HepG2 (cell line): Measurements from ENCODE around the gene LRP5. TPM values are rescaled to one million over a fixed set of nuclear protein-coding genes. Genes with fewer than 3 reads are reported as not detected.

Experiments used
- ATAC-seq: fragments of 200-7000 bp; cut with Tn5 transposase; 3 replicates; pipeline ENCODE4 v1.9.1; 2020; ENCODE audit warnings: mild to moderate bottlenecking, moderate library complexity
- BruUV-seq: library from RNA; stranded (reverse); fragments of 400-500 nt; replicated peaks from 2 replicates; lab custom pipeline; 2021; lab: Mats Ljungman, UMichigan
- CTCF ChIA-PET: fragments of 300-600 bp; formaldehyde crosslinking; extraction: SDS; loops from one replicate; lab custom pipeline; 2021; ENCODE audit warnings: low total read pairs, inconsistent platforms, low intra/inter-chr PET ratio; lab: Yijun Ruan, JAX
- POLR2A ChIA-PET: fragments of 350-600 bp; sonication (Branson Sonifier 250); formaldehyde crosslinking; loops from one replicate; lab custom pipeline; 2020; ENCODE audit warnings: antibody characterized with exemption, inconsistent platforms; lab: Yijun Ruan, JAX
- DNase-seq: peaks from one replicate; pipeline ENCODE4 v3.0.0-alpha.2; 2015; ENCODE audit warnings: low spot score
- FAIRE-seq: peaks from 3 replicates; lab custom pipeline; 2011; peaks lifted over from hg19 to GRCh38; lab: Jason Lieb, UNC
- H2AFZ ChIP-seq: one replicate; pipeline ENCODE4 v1.6.1; 2011; ENCODE audit warnings: low read length, inconsistent platforms
- H3K27ac ChIP-seq: fragments of 300-600 bp; 3 replicates; pipeline ENCODE4 v1.8.0; 2011; ENCODE audit warnings: mixed run types, mild to moderate bottlenecking, mixed read lengths, low read length, inconsistent platforms; ENCODE audit not compliant: insufficient read depth; ENCODE audit errors: extremely low read length
- H3K27me3 ChIP-seq, 2 experiments: fragments of 200-600 bp in 1 of 2; 2 replicates in 1 of 2; 3 replicates in 1 of 2; pipeline versions ENCODE4 v1.6.0 to v1.8.0; 2011; ENCODE audit warnings: low read length in 2 of 2, mild to moderate bottlenecking in 2 of 2, moderate library complexity in 2 of 2, inconsistent platforms in 1 of 2; ENCODE audit not compliant: insufficient read depth in 2 of 2, control insufficient read depth in 1 of 2
- H3K36me3 ChIP-seq, 2 experiments: fragments of 200-600 bp in 1 of 2; replicated peaks in 1 of 2; 2 replicates in 1 of 2; 3 replicates in 1 of 2; pipeline versions ENCODE4 v1.5.1 to v1.8.0; 2011; ENCODE audit warnings: low read length in 2 of 2, inconsistent platforms in 1 of 2; ENCODE audit not compliant: insufficient read depth in 2 of 2, control insufficient read depth in 1 of 2
- H3K4me1 ChIP-seq: 2 replicates; pipeline ENCODE4 v1.5.1; 2012; ENCODE audit warnings: low read length, inconsistent platforms; ENCODE audit not compliant: insufficient read depth
- H3K4me2 ChIP-seq: 2 replicates; pipeline ENCODE4 v1.6.0; 2011; ENCODE audit warnings: low read depth, low read length, inconsistent platforms
- H3K4me3 ChIP-seq, 3 experiments: fragments of 200-600 bp in 1 of 3; sonication (generic), shearing (Covaris generic) in 1 of 3; replicated peaks in 1 of 3; 2 replicates each; pipeline ENCODE4 v1.5.1; 2011 to 2016; ENCODE audit warnings: low read length in 3 of 3, inconsistent platforms in 2 of 3, low read depth in 2 of 3, mild to moderate bottlenecking in 2 of 3, control low read depth in 1 of 3, mixed read lengths in 1 of 3; ENCODE audit not compliant: insufficient read depth in 1 of 3
- H3K79me2 ChIP-seq: one replicate; pipeline ENCODE4 v1.6.1; 2011; ENCODE audit warnings: low read length, inconsistent platforms; ENCODE audit not compliant: insufficient read depth
- H3K9ac ChIP-seq: 2 replicates; pipeline ENCODE4 v1.6.0; 2011; ENCODE audit warnings: mild to moderate bottlenecking, low read depth, low read length, inconsistent platforms; ENCODE audit not compliant: insufficient read depth
- H3K9me3 ChIP-seq: 2 replicates; pipeline ENCODE4 v1.5.1; 2012; ENCODE audit warnings: mild to moderate bottlenecking, low read length
- H4K20me1 ChIP-seq: 2 replicates; pipeline ENCODE4 v1.6.0; 2011; ENCODE audit warnings: inconsistent platforms, mild to moderate bottlenecking, low read length, moderate library complexity; ENCODE audit not compliant: insufficient read depth
- CHD4 ChIP-seq: fragments of 200-600 bp; sonication (generic); IDR thresholded peaks from 2 replicates; pipeline ENCODE4 v1.7.0; 2017; ENCODE audit warnings: mild to moderate bottlenecking, low read length, borderline replicate concordance
- PATZ1 ChIP-seq: sonication (generic); formaldehyde crosslinking; IDR thresholded peaks from 2 replicates; pipeline ENCODE4 v1.4.0; 2020; ENCODE audit warnings: missing genetic modification reagents
- ZNF414 ChIP-seq: sonication (generic); formaldehyde crosslinking; IDR thresholded peaks from 2 replicates; pipeline ENCODE4 v1.5.0; 2020; ENCODE audit warnings: missing genetic modification reagents
- ZNF615 ChIP-seq: sonication (generic); formaldehyde crosslinking; IDR thresholded peaks from 2 replicates; pipeline ENCODE4 v1.5.0; 2020; ENCODE audit warnings: mild to moderate bottlenecking, missing genetic modification reagents, borderline replicate concordance
- WGBS: methylation state at CpG from one replicate; pipeline ENCODE4 v1.1.6; 2017; ENCODE audit warnings: low lambda C conversion rate; 5-methylcytosine and 5-hydroxymethylcytosine counted together
- in situ Hi-C: cut with HindIII; loops from 2 replicates; pipeline ENCODE4 v1.10.0; 2017; ENCODE audit warnings: low pct_unique_long_range_greater_than_20kb; ENCODE audit not compliant: extremely low pct_ligation_motif_present
- intact Hi-C: fragments of 100-400 bp; cut with micrococcal nuclease; formaldehyde crosslinking; loops from one replicate; pipeline ENCODE4 v1.10.0; 2022; ENCODE audit not compliant: unreplicated experiment
- polyA plus RNA-seq, 8 experiments: library from polyadenylated mRNA; depleted of rRNA in 3 of 8; stranded (reverse) in 7 of 8; unstranded in 1 of 8; fragments of >200 nt; fragmentation: Illumina TruSeq in 4 of 8; extraction: Trizol in 4 of 8; gene quantifications; 2 replicates each; pipeline versions ENCODE4 v1.2.1 to v1.2.3, GENCODE V29; 2011 to 2016; ENCODE audit warnings: low read depth in 4 of 8, missing spikeins in 1 of 8, mixed read lengths in 1 of 8; ENCODE audit not compliant: insufficient read depth in 1 of 8
- total RNA-seq, 5 experiments: library from RNA; depleted of rRNA; stranded (reverse); fragments of >200 nt; fragmentation: Illumina TruSeq; extraction: Trizol; gene quantifications; 2 replicates each; pipeline ENCODE4 v1.2.3, GENCODE V29; 2016; ENCODE audit warnings: low read depth in 1 of 5

Gene LRP5
- total and polyA plus RNA-seq, 2 of the 13 experiments (the other 11 are each of a cell fraction or from before 2014, with no cell fraction given): 40.4 to 64.0 TPM

GRCh38 chr11:68463714-68464113 is 151.3 kb downstream of the LRP5 start:
- Histone ChIP-seq H2AFZ (no peak overlapping the region), H3K9me3 (no peaks in the 10 kb centered on the region), H3K9ac (no peak overlapping the region), H3K4me2 (0 out of 2 replicates have a peak overlapping the region, but pooled peaks have one; percentile 41), H3K36me3 (no peaks in the 10 kb centered on the region; a peak in 1 of 5 replicates), H3K79me2 (peaks cover 72% of the 10 kb centered on the region), H4K20me1 (peaks cover 67% of the 10 kb centered on the region), H3K4me3 (no peak overlapping the region; a peak in 1 of 6 replicates), H3K4me1 (peaks cover 71% of the 10 kb centered on the region)
- ATAC-seq: no peak
- no peak for FAIRE-seq
- intact Hi-C loops: no loop called here
- BruUV-seq: TSS peak; percentile 6
- no peak for DNase-seq
- ChIA-PET POLR2A (no interaction called here), CTCF (interaction anchor here (0.6 kb wide), 1 partner anchor 499 kb away, joined by 3 read pairs; no protein-coding TSS in a partner anchor)
- WGBS: 93% methylated on average over 1 of the region's 1 CpG
- in situ Hi-C loops: no loop called here
- TF ChIP-seq CHD4 (no peak), PATZ1 (peak; percentile 33; the same call in 1 of the 2 replicates), ZNF414 (CRISPR knock-in tag) (no peak), ZNF615 (CRISPR knock-in tag) (no peak)
- TF ChIP-seq, all 625 proteins: peak for 1
- no peak overlapping the region for H3K27ac ChIP-seq
- no peaks in the 10 kb centered on the region; a peak in 1 of 5 replicates for H3K27me3 ChIP-seq
